HAP-1 (cell line): ENCODE data around the gene SPOP.
"Not testable (repeated sequence)": the region's sequence is repeated elsewhere in the genome, so short reads cannot be mapped to it uniquely, and the experiment has no call there.

Source experiments
- DNase-seq, 2 experiments: peaks; one replicate each; pipeline ENCODE4 v3.0.0-alpha.2; 2016 to 2020; ENCODE audit warnings: low spot score in 2 of 2
- H3K27me3 ChIP-seq: fragments of 250-450 bp; sonication (Bioruptor Pico); 2 replicates; pipeline ENCODE4 v1.5.1; 2020; ENCODE audit warnings: low read depth, mild to moderate bottlenecking, moderate library complexity
- H3K36me3 ChIP-seq: fragments of 250-450 bp; sonication (Bioruptor Pico); replicated peaks from 2 replicates; pipeline ENCODE4 v1.5.1; 2020; ENCODE audit warnings: mild to moderate bottlenecking
- H3K4me1 ChIP-seq: fragments of 250-450 bp; sonication (Bioruptor Pico); 2 replicates; pipeline ENCODE4 v1.5.1; 2020; ENCODE audit warnings: mild to moderate bottlenecking
- H3K4me3 ChIP-seq: fragments of 250-450 bp; sonication (Bioruptor Pico); 2 replicates; pipeline ENCODE4 v1.5.1; 2020; ENCODE audit warnings: mild to moderate bottlenecking, moderate library complexity
- H3K9me3 ChIP-seq: fragments of 250-450 bp; sonication (Bioruptor Pico); 2 replicates; pipeline ENCODE4 v1.5.1; 2020; ENCODE audit warnings: mild to moderate bottlenecking, moderate library complexity
- in situ Hi-C: fragments of 300-500 bp; cut with MboI; formaldehyde crosslinking; loops from 3 replicates; pipeline ENCODE4 v1.14.3; 2020; ENCODE audit warnings: low sequenced_read_pairs, inconsistent platforms, mixed read lengths

SPOP gene

GRCh38 chr17:49570540-49571242 lies 107.2 kb downstream of the SPOP start:
- Histone ChIP-seq H3K36me3 (no peaks in the 10 kb centered on the region), H3K27me3 (peaks cover 19% of the 10 kb centered on the region), H3K9me3 (no peaks in the 10 kb centered on the region), H3K4me1 (peaks cover 5% of the 10 kb centered on the region), H3K4me3 (no peak overlapping the region)
- DNase-seq: no peak
- in situ Hi-C loops: loop anchor here (5.0 to 10.0 kb wide), 3 partner anchors 127 to 434 kb away; no protein-coding TSS in a partner anchor

GRCh38 chr17:49568695-49569047 lies 109.2 kb downstream of the SPOP start:
- H3K4me3 ChIP-seq, H3K4me1 ChIP-seq, DNase-seq, in situ Hi-C loops, H3K36me3 ChIP-seq, H3K9me3 ChIP-seq: not testable (repeated sequence)
- peaks cover 26% of the 10 kb centered on the region for H3K27me3 ChIP-seq

GRCh38 chr17:49567871-49568694 lies 109.8 kb downstream of the SPOP start:
- H3K4me1 ChIP-seq: peaks cover 5% of the 10 kb centered on the region
- H3K4me3 ChIP-seq: no peak overlapping the region
- in situ Hi-C loops: no loop called here
- H3K27me3 ChIP-seq: peaks cover 26% of the 10 kb centered on the region
- H3K36me3 ChIP-seq: no peaks in the 10 kb centered on the region
- peak; percentile 62 to 93 for DNase-seq
- no peaks in the 10 kb centered on the region for H3K9me3 ChIP-seq

GRCh38 chr17:49567104-49567521 lies 110.8 kb downstream of the SPOP start:
- Histone ChIP-seq H3K4me1 (peaks cover 5% of the 10 kb centered on the region), H3K27me3 (peaks cover 26% of the 10 kb centered on the region), H3K4me3 (no peak overlapping the region), H3K36me3 (no peaks in the 10 kb centered on the region), H3K9me3 (no peaks in the 10 kb centered on the region)
- DNase-seq: no peak
- in situ Hi-C loops: no loop called here

GRCh38 chr17:49566668-49567071 lies 111.2 kb downstream of the SPOP start:
- H3K9me3 ChIP-seq: no peaks in the 10 kb centered on the region
- H3K4me1 ChIP-seq: peaks cover 5% of the 10 kb centered on the region
- peaks cover 26% of the 10 kb centered on the region for H3K27me3 ChIP-seq
- DNase-seq: no peak
- no peak overlapping the region for H3K4me3 ChIP-seq
- in situ Hi-C loops: no loop called here
- no peaks in the 10 kb centered on the region for H3K36me3 ChIP-seq

- Histone ChIP-seq H3K36me3 (no peaks in the 10 kb centered on the region), H3K4me3 (no peak overlapping the region), H3K4me1 (peaks cover 5% of the 10 kb centered on the region), H3K9me3 (no peaks in the 10 kb centered on the region), H3K27me3 (peaks cover 26% of the 10 kb centered on the region)
- no peak for DNase-seq
- in situ Hi-C loops: no loop called here
These were observed 111.9 kb downstream of the SPOP start for GRCh38 chr17:49565948-49566491.

GRCh38 chr17:49564638-49565037 lies 113.3 kb downstream of the SPOP start:
- H3K4me3 ChIP-seq: no peak overlapping the region
- no peaks in the 10 kb centered on the region for H3K36me3 ChIP-seq
- in situ Hi-C loops: no loop called here
- no peak for DNase-seq
- 0 out of 2 replicates have a peak, but pooled peaks cover 2% of the 10 kb centered on the region for H3K4me1 ChIP-seq
- peaks cover 26% of the 10 kb centered on the region for H3K27me3 ChIP-seq
- no peaks in the 10 kb centered on the region for H3K9me3 ChIP-seq

GRCh38 chr17:49557312-49558024 lies 120.4 kb downstream of the SPOP start:
- Histone ChIP-seq H3K4me1 (peaks cover 3% of the 10 kb centered on the region; the same call in 1 of the 2 replicates), H3K4me3 (no peak overlapping the region), H3K36me3 (no peaks in the 10 kb centered on the region), H3K27me3 (no peaks in the 10 kb centered on the region), H3K9me3 (no peaks in the 10 kb centered on the region)
- in situ Hi-C loops: loop anchor here (10.0 kb wide), 2 partner anchors 123 to 153 kb away; no protein-coding TSS in a partner anchor
- DNase-seq: peak; percentile 71 to 72

- Histone ChIP-seq H3K36me3 (no peaks in the 10 kb centered on the region), H3K4me1 (peaks cover 3% of the 10 kb centered on the region; the same call in 1 of the 2 replicates), H3K9me3 (no peaks in the 10 kb centered on the region), H3K4me3 (no peak overlapping the region), H3K27me3 (no peaks in the 10 kb centered on the region)
- in situ Hi-C loops: loop anchor here (10.0 kb wide), 2 partner anchors 122 to 152 kb away; no protein-coding TSS in a partner anchor
- DNase-seq: peak; percentile 80 to 90
These were observed 121.5 kb downstream of the SPOP start for GRCh38 chr17:49556223-49556943.

- peaks cover 3% of the 10 kb centered on the region; the same call in 1 of the 2 replicates for H3K4me1 ChIP-seq
- DNase-seq: no peak
- no peaks in the 10 kb centered on the region for H3K36me3 ChIP-seq
- in situ Hi-C loops: loop anchor here (10.0 kb wide), 2 partner anchors 121 to 151 kb away; no protein-coding TSS in a partner anchor
- no peaks in the 10 kb centered on the region for H3K27me3 ChIP-seq
- H3K9me3 ChIP-seq: no peaks in the 10 kb centered on the region
- no peak overlapping the region for H3K4me3 ChIP-seq
These were observed 122.2 kb downstream of the SPOP start for GRCh38 chr17:49555495-49556222.

- no peak for DNase-seq
- Histone ChIP-seq H3K27me3 (no peaks in the 10 kb centered on the region), H3K4me3 (no peak overlapping the region), H3K4me1 (peaks cover 3% of the 10 kb centered on the region; the same call in 1 of the 2 replicates), H3K9me3 (no peaks in the 10 kb centered on the region), H3K36me3 (no peaks in the 10 kb centered on the region)
- in situ Hi-C loops: loop anchor here (10.0 kb wide), 2 partner anchors 120 to 150 kb away; no protein-coding TSS in a partner anchor
These were observed 123.0 kb downstream of the SPOP start for GRCh38 chr17:49554694-49555494.
